Stimulated activated CD8-positive, alpha-beta memory T cell treated with anti-CD3 and anti-CD28 coated beads, Interleukin-15, amount 100 ng/mL, for 4 hours (primary cell): ENCODE measurements around the gene SCPEP1.
A peak's percentile ranks its signal among the peaks of the same experiment; 100 is the strongest.

Experiments
- DNase-seq, 2 donors: peaks; one replicate each; pipeline ENCODE4 v3.0.0-alpha.2; 2020; ENCODE audit warnings: low read depth in 2 of 2

The SCPEP1 gene

GRCh38 chr17:57040571-57040970, 62.6 kb downstream of the SCPEP1 start:
- no peak for DNase-seq

- DNase-seq = no peak
Measured at GRCh38 chr17:57043276-57043675, 65.3 kb downstream of the SCPEP1 start.

- no peak for DNase-seq
Measured at GRCh38 chr17:57044976-57045867, 67.3 kb downstream of the SCPEP1 start.

GRCh38 chr17:57045868-57046704, 68.2 kb downstream of the SCPEP1 start:
- peak in 1 of 2 donors; percentile 22 for DNase-seq

GRCh38 chr17:57046749-57047148, 68.8 kb downstream of the SCPEP1 start:
- no peak for DNase-seq

GRCh38 chr17:57048096-57048495, 70.2 kb downstream of the SCPEP1 start:
- DNase-seq = no peak

- DNase-seq = no peak
Measured at GRCh38 chr17:57050306-57050705, 72.4 kb downstream of the SCPEP1 start.

GRCh38 chr17:57051886-57052361, 74.0 kb downstream of the SCPEP1 start:
- DNase-seq = no peak
